ENCODE results near the gene NT5C1A.

GRCh38 chr1:39681294-39681693 lies 9.4 kb upstream of the NT5C1A start:
- TF ChIP-seq ZNF274 (IDR thresholded peaks at IDR 0.05; ENCODE audit: low read depth, low read length) (no peak), YY1 (IDR thresholded peaks at IDR 0.05; ENCODE audit: insufficient read depth, insufficient read length) (no peak)

All from NT2/D1 (cell line).